Measurements from ENCODE around the gene CLPTM1.

CLPTM1 gene

GRCh38 chr19:45011959-45012358 lies 56.8 kb downstream of the CLPTM1 start:
- no peak for DNase-seq (ENCODE audit: low read depth in 2 of 2)

- peak; percentile 65 to 73 for DNase-seq (ENCODE audit: low read depth in 2 of 2)
These were observed 61.5 kb downstream of the CLPTM1 start for GRCh38 chr19:45016388-45017314.

GRCh38 chr19:45019187-45019586 lies 64.0 kb downstream of the CLPTM1 start:
- no peak for DNase-seq (ENCODE audit: low read depth in 2 of 2)

GRCh38 chr19:45020071-45020470 lies 64.9 kb downstream of the CLPTM1 start:
- DNase-seq (ENCODE audit: low read depth in 2 of 2): no peak

GRCh38 chr19:45021971-45022370 lies 66.8 kb downstream of the CLPTM1 start:
- no peak for DNase-seq (ENCODE audit: low read depth in 2 of 2)

GRCh38 chr19:45023048-45023447 lies 67.9 kb downstream of the CLPTM1 start:
- DNase-seq (ENCODE audit: low read depth in 2 of 2): no peak

- no peak for DNase-seq (ENCODE audit: low read depth in 2 of 2)
These were observed 70.1 kb downstream of the CLPTM1 start for GRCh38 chr19:45025264-45025663.

GRCh38 chr19:45027371-45027770 lies 72.2 kb downstream of the CLPTM1 start:
- DNase-seq (ENCODE audit: low read depth in 2 of 2): no peak

- DNase-seq (ENCODE audit: low read depth in 2 of 2): no peak
These were observed 75.6 kb downstream of the CLPTM1 start for GRCh38 chr19:45030825-45031224.

- no peak for DNase-seq (ENCODE audit: low read depth in 2 of 2)
These were observed 77.2 kb downstream of the CLPTM1 start for GRCh38 chr19:45032421-45032820.

- DNase-seq (ENCODE audit: low read depth in 2 of 2): no peak
These were observed 80.6 kb downstream of the CLPTM1 start for GRCh38 chr19:45035755-45036154.

- DNase-seq (ENCODE audit: low read depth in 2 of 2): no peak
These were observed 82.4 kb downstream of the CLPTM1 start for GRCh38 chr19:45037393-45038169.

GRCh38 chr19:45038931-45039893 lies 84.0 kb downstream of the CLPTM1 start, which contains the start of gene CLASRP:
TSS of gene CLASRP (plus strand) at chr19:45039045. CDS start at chr19:45040213, 1,168 bp downstream.
- DNase-seq (ENCODE audit: low read depth in 2 of 2): peak; percentile 68 to 81

GRCh38 chr19:45040059-45040771 lies 85.0 kb downstream of the CLPTM1 start:
- no peak for DNase-seq (ENCODE audit: low read depth in 2 of 2)

- DNase-seq (ENCODE audit: low read depth in 2 of 2): no peak
These were observed 85.9 kb downstream of the CLPTM1 start for GRCh38 chr19:45041125-45041524.
